Measurements from ENCODE around the gene HCN3.

DNA sequence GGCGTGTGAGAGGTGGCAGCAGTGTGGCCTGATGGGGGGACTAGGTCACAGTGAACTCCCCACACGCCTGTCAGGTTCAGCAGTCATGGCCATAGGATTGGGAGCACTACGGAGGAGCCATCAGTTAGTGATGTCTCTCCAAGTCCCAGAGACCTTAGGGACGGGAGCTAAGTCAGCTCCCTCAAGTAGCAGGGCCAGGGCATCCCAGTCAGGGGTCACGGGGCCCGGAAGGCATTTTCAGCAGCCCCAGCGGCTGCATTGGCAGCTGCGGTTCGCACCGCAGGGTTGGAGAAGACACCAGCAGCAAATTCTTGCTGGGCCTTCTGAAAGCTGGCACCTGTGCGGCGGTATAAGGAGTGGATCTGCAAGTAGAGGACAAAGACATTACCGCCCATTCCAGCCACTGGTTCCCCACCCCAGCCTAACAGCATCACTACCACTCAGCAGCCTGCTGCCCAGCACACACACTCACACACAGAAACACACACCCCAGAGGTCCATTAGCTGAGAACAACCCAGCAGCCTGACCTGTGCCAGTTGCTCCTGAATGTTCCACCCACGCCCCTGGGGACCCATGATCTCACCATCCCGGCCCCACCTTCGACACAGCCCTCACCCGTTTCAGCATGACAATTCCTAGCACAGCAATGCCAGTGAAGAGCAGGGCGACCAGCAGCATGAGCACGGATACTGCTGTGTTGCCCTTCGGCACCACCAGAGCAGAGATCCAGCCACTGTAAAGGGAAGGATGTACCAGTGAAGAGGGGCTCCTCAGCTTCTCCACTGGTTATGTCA lies 21.0 kb upstream of the HCN3 start:
- TF ChIP-seq CTCF (IDR thresholded peaks at IDR 0.05) (no peak), EP300 (IDR thresholded peaks at IDR 0.05; ENCODE audit: low read depth) (no peak), POLR2A (IDR thresholded peaks at IDR 0.05) (no peak), POLR2AphosphoS5 (IDR thresholded peaks at IDR 0.05) (no peak)

Data from transverse colon (tissue), 4 donors.